Measurements from ENCODE around the gene PRH2.

GRCh38 chr12:10957741-10958140 lies 28.7 kb downstream of the PRH2 start:
- TF ChIP-seq CTCF (IDR thresholded peaks at IDR 0.05), result no peak
- TF ChIP-seq POLR2A (IDR thresholded peaks at IDR 0.05), result no peak

Data from heart left ventricle (tissue), 13 donors.